ENCODE data around the gene PLAGL1.

DNA sequence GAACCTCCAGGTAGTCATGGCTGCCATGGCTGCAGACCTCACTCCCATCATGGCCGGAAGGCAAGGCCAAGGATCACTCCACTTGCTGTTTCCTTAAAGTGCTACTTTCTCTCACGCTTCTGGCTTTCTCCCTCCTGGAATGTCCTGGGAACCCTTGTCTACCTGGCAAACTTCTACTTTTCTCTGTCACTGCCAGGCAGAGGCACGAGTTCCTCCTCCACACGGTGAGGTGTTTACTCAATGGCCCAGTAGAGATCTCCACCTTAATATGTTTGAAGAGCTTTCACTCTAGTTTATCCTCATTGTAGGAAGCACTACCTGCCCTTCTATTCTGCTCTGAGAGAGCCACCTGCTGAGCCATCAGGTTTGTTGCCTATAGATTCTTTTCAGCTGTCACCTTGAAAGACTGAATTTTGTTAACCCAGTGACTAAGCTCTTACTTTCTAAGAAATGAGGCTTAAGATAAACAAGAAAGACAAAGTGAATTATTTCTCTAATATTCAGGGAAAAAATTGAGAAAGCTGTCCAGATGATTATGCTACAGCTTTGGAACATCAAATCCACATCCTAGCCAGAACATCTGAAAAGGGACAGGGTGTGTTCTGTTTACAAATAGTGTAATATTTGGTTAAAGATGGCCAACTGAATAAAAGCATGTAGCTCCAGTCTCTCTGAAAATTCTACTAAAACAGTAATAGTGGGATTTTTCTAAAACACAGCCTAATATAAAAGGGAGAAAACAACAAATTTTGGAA lies 54.9 kb downstream of the PLAGL1 start:
- TF ChIP-seq, protein P1, sequence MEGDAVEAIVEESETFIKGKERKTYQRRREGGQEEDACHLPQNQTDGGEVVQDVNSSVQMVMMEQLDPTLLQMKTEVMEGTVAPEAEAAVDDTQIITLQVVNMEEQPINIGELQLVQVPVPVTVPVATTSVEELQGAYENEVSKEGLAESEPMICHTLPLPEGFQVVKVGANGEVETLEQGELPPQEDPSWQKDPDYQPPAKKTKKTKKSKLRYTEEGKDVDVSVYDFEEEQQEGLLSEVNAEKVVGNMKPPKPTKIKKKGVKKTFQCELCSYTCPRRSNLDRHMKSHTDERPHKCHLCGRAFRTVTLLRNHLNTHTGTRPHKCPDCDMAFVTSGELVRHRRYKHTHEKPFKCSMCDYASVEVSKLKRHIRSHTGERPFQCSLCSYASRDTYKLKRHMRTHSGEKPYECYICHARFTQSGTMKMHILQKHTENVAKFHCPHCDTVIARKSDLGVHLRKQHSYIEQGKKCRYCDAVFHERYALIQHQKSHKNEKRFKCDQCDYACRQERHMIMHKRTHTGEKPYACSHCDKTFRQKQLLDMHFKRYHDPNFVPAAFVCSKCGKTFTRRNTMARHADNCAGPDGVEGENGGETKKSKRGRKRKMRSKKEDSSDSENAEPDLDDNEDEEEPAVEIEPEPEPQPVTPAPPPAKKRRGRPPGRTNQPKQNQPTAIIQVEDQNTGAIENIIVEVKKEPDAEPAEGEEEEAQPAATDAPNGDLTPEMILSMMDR (IDR thresholded peaks at IDR 0.05): no peak
- no peak for TF ChIP-seq POLR2AphosphoS5 (IDR thresholded peaks at IDR 0.05; ENCODE audit: low read depth, low read length)
